HG02885 (cell line): ENCODE measurements around the gene JAM2.
"Not testable (repeated sequence)": the region's sequence is repeated elsewhere in the genome, so short reads cannot be mapped to it uniquely, and the experiment has no call there.

Experiments used
- ATAC-seq: cut with Tn5 transposase; IDR thresholded peaks from one replicate; pipeline ENCODE4 v1.9.1; 2021; ENCODE audit warnings: mild to moderate bottlenecking; ENCODE audit not compliant: unreplicated experiment, poor library complexity

The JAM2 gene

GRCh38 chr21:25710550-25710949 lies 71.5 kb downstream of the JAM2 start:
- no peak for ATAC-seq

- not testable (repeated sequence) for ATAC-seq
Measured at GRCh38 chr21:25714066-25714465, 75.0 kb downstream of the JAM2 start.

- no peak for ATAC-seq
Measured at GRCh38 chr21:25717491-25718147, 78.6 kb downstream of the JAM2 start.

- no peak for ATAC-seq
Measured at GRCh38 chr21:25721987-25722386, 82.9 kb downstream of the JAM2 start.

- no peak for ATAC-seq
Measured at GRCh38 chr21:25722631-25723030, 83.6 kb downstream of the JAM2 start.

- ATAC-seq, result no peak
Measured at GRCh38 chr21:25732091-25732760, 93.2 kb downstream of the JAM2 start.

- peak; percentile 12 for ATAC-seq
Measured at GRCh38 chr21:25733859-25734653, 95.0 kb downstream of the JAM2 start.

GRCh38 chr21:25734654-25734903 lies 95.5 kb downstream of the JAM2 start:
- no peak for ATAC-seq

- peak; percentile 89 for ATAC-seq
Measured at GRCh38 chr21:25734904-25735645, 96.0 kb downstream of the JAM2 start, which contains the start of the genes ATP5PF and GABPA. ATP5PF (minus strand) TSS chr21:25734904; CDS start chr21:25729794, 5,110 bp downstream. GABPA (plus strand) TSS chr21:25734972; CDS start chr21:25741599, 6,627 bp downstream.

- ATAC-seq, result peak; percentile 17
Measured at GRCh38 chr21:25735646-25736597, 96.9 kb downstream of the JAM2 start.

- ATAC-seq, result no peak
Measured at GRCh38 chr21:25737421-25737820, 98.4 kb downstream of the JAM2 start.

- ATAC-seq, result no peak
Measured at GRCh38 chr21:25742900-25743299, 103.8 kb downstream of the JAM2 start.

- no peak for ATAC-seq
Measured at GRCh38 chr21:25744854-25745253, 105.8 kb downstream of the JAM2 start.

GRCh38 chr21:25750085-25750484 lies 111.0 kb downstream of the JAM2 start:
- no peak for ATAC-seq

GRCh38 chr21:25752416-25752815 lies 113.4 kb downstream of the JAM2 start:
- no peak for ATAC-seq

- ATAC-seq, result no peak
Measured at GRCh38 chr21:25756190-25756932, 117.3 kb downstream of the JAM2 start.

GRCh38 chr21:25757531-25757930 lies 118.5 kb downstream of the JAM2 start:
- ATAC-seq, result no peak

- no peak for ATAC-seq
Measured at GRCh38 chr21:25759573-25759972, 120.5 kb downstream of the JAM2 start.

- ATAC-seq, result no peak
Measured at GRCh38 chr21:25760061-25760460, 121.0 kb downstream of the JAM2 start.
